Smooth muscle cell of bladder (primary cell): ENCODE results near the gene C4orf54. TPM values are rescaled to one million over a fixed set of nuclear protein-coding genes. Genes with fewer than 3 reads are reported as not detected.

Experiments used
- total RNA-seq: library from RNA; depleted of rRNA; stranded (reverse); fragments of >200 nt; gene quantifications from 2 replicates; pipeline ENCODE4 v1.2.3, GENCODE V29; 2014

The C4orf54 gene
- total RNA-seq: under 0.01 TPM in 1 of 2 replicates, not detected in the other

GRCh38 chr4:99657798-99658197 is at the start of gene C4orf54:
TSS of gene C4orf54 (minus strand) at chr4:99657828. CDS start at chr4:99654648, 3,180 bp downstream.

Other genes starting within 250 kb of the C4orf54 start
- not detected in 2 replicates for gene ADH7, start 222.5 kb downstream of the C4orf54 start, total RNA-seq
- not detected in 2 replicates for gene C4orf17, start 146.8 kb downstream of the C4orf54 start, total RNA-seq
- 5.5 and 7.4 TPM in 2 replicates for gene TRMT10A, start 93.8 kb downstream of the C4orf54 start, total RNA-seq
- under 0.01 and 0.09 TPM in 2 replicates for gene MTTP, start 83.0 kb downstream of the C4orf54 start, total RNA-seq
- 0.09 TPM in 1 of 2 replicates, not detected in the other for gene DAPP1, start 159.0 kb upstream of the C4orf54 start, total RNA-seq
- gene LAMTOR3, start 236.6 kb upstream of the C4orf54 start, total RNA-seq: 19.5 and 27.5 TPM in 2 replicates